Activated naive CD8-positive, alpha-beta T cell (primary cell): ENCODE data around the gene UPK2.

Experiments
- H3K27ac Mint-ChIP-seq: one replicate; pipeline ENCODE4 v1.8.0; 2021; ENCODE audit warnings: mixed read lengths
- H3K27me3 Mint-ChIP-seq: one replicate; pipeline ENCODE4 v1.8.0; 2021; ENCODE audit warnings: mixed read lengths
- H3K36me3 Mint-ChIP-seq: one replicate; pipeline ENCODE4 v1.8.0; 2021; ENCODE audit warnings: mixed read lengths
- H3K4me1 Mint-ChIP-seq: one replicate; pipeline ENCODE4 v1.8.0; 2021; ENCODE audit warnings: low read depth, mixed read lengths
- H3K4me3 Mint-ChIP-seq: one replicate; pipeline ENCODE4 v1.8.0; 2021; ENCODE audit warnings: mild to moderate bottlenecking, mixed read lengths
- H3K9me3 Mint-ChIP-seq: one replicate; pipeline ENCODE4 v1.8.0; 2021; ENCODE audit warnings: low read depth, mixed read lengths

UPK2 gene

GRCh38 chr11:118914987-118915386, 41.1 kb upstream of the UPK2 start:
- Mint-ChIP-seq H3K9me3 (no peaks in the 10 kb centered on the region), H3K27ac (peak overlapping the region; percentile 99), H3K27me3 (no peaks in the 10 kb centered on the region), H3K4me1 (peaks cover 83% of the 10 kb centered on the region), H3K4me3 (peak overlapping the region; percentile 78), H3K36me3 (no peaks in the 10 kb centered on the region)

DNA sequence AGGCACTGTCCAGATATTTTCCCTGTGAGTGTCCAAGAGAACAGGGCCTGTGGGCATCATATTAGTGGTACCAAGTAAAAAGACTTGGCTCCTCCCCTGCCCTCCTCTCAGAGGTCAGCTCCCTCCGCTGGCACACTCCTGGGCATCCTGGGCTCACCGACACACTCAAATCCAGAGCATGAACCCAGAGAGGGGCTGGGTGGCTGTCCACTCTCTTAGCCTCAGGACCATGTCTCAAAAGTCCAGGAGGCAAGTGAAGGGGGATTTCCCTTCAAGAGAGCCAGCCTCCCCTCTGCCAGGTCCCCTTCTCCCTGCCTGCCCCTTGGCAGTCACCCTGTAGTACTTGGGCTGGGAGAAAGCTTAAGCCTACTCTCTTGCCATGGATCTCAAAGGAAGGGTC, 40.7 kb upstream of the UPK2 start:
- Mint-ChIP-seq H3K27me3 (no peaks in the 10 kb centered on the region), H3K4me3 (peak overlapping the region; percentile 78), H3K9me3 (no peaks in the 10 kb centered on the region), H3K27ac (peak overlapping the region; percentile 99), H3K36me3 (no peaks in the 10 kb centered on the region), H3K4me1 (peaks cover 87% of the 10 kb centered on the region)

GRCh38 chr11:118915941-118916841, 39.9 kb upstream of the UPK2 start:
- Mint-ChIP-seq H3K36me3 (no peaks in the 10 kb centered on the region), H3K4me1 (peaks cover 93% of the 10 kb centered on the region), H3K27me3 (no peaks in the 10 kb centered on the region), H3K9me3 (no peaks in the 10 kb centered on the region), H3K27ac (peak overlapping the region; percentile 99), H3K4me3 (peak overlapping the region; percentile 93)

- Mint-ChIP-seq H3K27ac (peak overlapping the region; percentile 99), H3K4me1 (peaks cover 88% of the 10 kb centered on the region), H3K4me3 (peak overlapping the region; percentile 93), H3K36me3 (no peaks in the 10 kb centered on the region), H3K27me3 (no peaks in the 10 kb centered on the region), H3K9me3 (no peaks in the 10 kb centered on the region)
These were observed 39.2 kb upstream of the UPK2 start for GRCh38 chr11:118916842-118917388.

DNA sequence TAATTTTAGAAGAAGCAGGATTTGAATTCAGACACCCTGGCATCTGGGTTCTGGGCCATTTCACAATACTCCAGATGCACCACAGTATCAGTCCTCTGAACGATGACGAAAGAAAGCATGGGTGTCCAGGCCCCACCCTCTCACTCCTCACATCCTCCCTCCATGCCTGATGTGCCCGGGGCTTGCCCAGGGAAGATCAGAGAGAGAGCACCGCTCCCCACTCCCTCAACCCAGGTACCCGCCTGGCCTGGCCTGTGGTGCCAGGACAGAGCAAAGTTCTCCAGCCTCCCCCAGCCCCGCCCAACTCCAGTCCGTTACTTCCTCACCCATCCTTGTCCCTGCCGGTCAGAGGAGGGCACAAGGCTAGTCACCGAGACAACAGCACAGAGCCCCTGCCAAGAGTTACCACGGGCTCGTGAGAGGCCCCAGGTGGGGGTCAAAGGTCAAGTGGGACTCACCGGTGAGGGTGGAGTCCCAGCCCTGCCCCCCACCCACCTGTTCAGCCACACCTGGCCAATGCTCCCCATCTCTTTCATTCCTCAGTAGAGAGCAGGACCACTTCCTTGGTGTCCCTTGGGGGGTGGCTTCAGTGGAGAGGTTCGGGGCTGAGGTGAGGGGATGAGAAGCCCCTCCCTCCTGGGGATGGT, 38.5 kb upstream of the UPK2 start:
- Mint-ChIP-seq H3K4me3 (peak overlapping the region; percentile 93), H3K4me1 (peaks cover 81% of the 10 kb centered on the region), H3K9me3 (no peaks in the 10 kb centered on the region), H3K36me3 (no peaks in the 10 kb centered on the region), H3K27me3 (no peaks in the 10 kb centered on the region), H3K27ac (peak overlapping the region; percentile 99)

DNA sequence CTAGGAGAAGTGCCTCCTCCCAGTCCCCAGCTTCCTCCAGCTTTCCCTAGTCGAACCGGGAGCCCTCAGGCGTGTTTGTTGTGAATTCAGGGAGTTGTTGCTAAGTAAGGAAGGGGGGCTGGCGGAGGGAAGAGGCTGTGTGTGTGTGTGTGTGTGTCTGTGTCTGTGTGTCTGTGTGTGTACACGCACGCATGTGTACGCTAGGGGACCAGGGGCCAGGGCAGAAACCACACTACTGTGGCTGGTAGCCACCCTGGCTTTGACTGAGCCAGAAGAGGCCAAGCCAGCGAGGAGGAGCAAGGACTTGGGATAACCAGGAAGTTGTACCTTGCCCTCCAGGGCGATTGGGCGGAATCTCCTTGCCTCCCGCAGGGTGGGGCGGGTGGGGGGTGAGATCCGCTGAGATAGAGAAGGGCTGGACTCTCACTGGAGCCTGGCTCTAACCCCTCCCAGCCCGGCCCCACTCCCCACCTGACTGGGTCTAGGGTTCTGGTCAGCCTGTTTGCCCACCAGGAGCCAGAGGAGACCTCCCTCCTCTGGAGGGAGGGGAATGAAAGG, 37.9 kb upstream of the UPK2 start:
- Mint-ChIP-seq H3K4me1 (peaks cover 78% of the 10 kb centered on the region), H3K9me3 (no peaks in the 10 kb centered on the region), H3K4me3 (peak overlapping the region; percentile 93), H3K27ac (peak overlapping the region; percentile 99), H3K36me3 (no peaks in the 10 kb centered on the region), H3K27me3 (no peaks in the 10 kb centered on the region)

- no peaks in the 10 kb centered on the region for H3K36me3 Mint-ChIP-seq
- H3K27ac Mint-ChIP-seq, result peak overlapping the region; percentile 99
- H3K27me3 Mint-ChIP-seq, result no peaks in the 10 kb centered on the region
- H3K4me3 Mint-ChIP-seq, result peak overlapping the region; percentile 93
- peaks cover 80% of the 10 kb centered on the region for H3K4me1 Mint-ChIP-seq
- no peaks in the 10 kb centered on the region for H3K9me3 Mint-ChIP-seq
These were observed 37.3 kb upstream of the UPK2 start for GRCh38 chr11:118918686-118919280.

GRCh38 chr11:118921121-118921928, 34.8 kb upstream of the UPK2 start:
- Mint-ChIP-seq H3K36me3 (no peaks in the 10 kb centered on the region), H3K27ac (peak overlapping the region; percentile 91), H3K27me3 (no peaks in the 10 kb centered on the region), H3K4me3 (peak overlapping the region; percentile 86), H3K9me3 (no peaks in the 10 kb centered on the region), H3K4me1 (peaks cover 66% of the 10 kb centered on the region)

DNA sequence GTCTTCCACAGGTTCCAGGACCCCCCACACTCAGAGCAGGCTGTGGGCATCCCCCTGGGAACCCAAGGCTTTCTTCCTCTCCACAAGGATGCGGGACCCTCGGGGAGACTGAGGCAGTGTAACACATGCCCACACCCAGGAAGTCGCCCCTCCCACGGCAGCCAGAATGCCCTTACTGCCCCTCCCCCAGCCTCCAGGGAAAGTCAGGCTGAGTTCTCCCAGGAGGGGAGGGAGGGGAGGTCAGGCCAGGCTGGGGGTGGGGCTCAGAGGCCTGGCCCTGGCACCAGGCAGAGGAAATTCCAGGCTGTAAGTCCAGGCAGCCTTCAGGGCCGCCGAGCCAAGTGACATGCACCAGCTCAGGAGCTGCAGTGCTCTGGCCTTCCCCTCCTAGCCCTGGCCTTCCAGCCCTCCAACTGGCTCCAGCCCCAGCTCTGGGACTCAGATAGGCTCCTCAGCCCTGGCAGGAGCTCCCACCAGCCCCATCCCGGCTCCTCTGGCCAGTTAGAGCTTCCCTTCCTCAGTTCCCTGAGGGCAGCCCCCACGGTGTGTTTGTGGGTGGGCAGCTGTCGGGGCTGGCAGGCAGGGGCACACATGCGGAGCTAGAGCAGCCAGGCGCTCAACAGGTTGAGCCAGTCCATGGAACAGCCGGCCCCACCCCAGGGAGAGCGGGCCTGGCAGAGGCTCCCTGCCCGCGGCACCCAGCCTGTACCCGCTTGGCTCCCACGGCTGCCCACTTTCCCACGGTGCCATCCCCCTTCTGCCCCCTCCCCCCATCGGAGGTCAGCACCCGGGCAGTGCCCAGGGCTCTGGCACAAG, 34.0 kb upstream of the UPK2 start:
- Mint-ChIP-seq H3K27me3 (no peaks in the 10 kb centered on the region), H3K9me3 (no peaks in the 10 kb centered on the region), H3K36me3 (no peaks in the 10 kb centered on the region), H3K4me3 (peak overlapping the region; percentile 86), H3K4me1 (peaks cover 66% of the 10 kb centered on the region), H3K27ac (peak overlapping the region; percentile 91)

- Mint-ChIP-seq H3K4me3 (peak overlapping the region; percentile 86), H3K9me3 (no peaks in the 10 kb centered on the region), H3K27me3 (no peaks in the 10 kb centered on the region), H3K36me3 (no peaks in the 10 kb centered on the region), H3K4me1 (peaks cover 66% of the 10 kb centered on the region), H3K27ac (peak overlapping the region; percentile 92)
These were observed 33.1 kb upstream of the UPK2 start for GRCh38 chr11:118922745-118923627.

DNA sequence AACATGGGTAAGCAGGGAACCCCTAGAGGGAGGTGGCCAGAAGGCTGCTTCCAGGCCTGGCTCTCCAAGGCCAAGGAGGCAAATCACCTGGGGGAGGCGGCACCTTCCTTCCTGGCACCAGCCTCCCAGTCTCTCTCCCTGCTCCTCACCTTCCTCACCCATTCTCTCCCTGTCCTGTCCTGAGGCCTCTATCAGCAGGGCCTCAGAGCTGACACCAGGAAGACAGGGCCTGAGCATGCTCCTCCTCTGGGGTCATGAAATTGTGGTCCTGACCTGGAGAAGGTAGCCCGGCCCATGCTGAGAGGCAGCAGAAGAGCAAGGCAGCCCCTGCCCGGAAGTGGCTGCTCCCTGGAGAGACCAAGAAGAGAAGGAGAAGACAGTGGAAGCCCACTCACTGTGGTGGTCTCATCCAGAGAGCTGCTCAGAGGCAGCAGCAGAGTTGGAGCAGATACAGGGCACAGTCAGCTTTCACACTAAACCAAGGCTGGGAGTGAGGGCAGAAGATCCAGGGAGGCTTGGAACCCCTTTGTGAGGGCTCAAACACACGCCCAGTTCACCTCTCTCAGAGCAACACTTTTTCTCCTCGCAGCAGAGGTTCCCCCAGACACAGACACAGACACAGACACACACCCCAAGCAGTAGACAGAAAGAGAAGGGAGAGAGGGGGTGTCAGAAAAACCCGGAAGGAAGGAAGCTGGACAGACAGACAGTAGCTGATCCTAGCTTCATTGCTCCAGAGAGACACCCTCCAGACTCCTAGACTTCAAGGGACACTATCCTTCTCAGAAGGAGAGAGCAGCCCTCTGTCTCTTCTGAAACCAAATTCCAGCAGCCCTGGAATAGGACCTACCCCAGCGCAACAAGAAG, 32.1 kb upstream of the UPK2 start:
- H3K9me3 Mint-ChIP-seq, result no peaks in the 10 kb centered on the region
- H3K4me3 Mint-ChIP-seq, result peak overlapping the region; percentile 86
- H3K4me1 Mint-ChIP-seq, result peaks cover 64% of the 10 kb centered on the region
- H3K27me3 Mint-ChIP-seq, result no peaks in the 10 kb centered on the region
- H3K27ac Mint-ChIP-seq, result peak overlapping the region; percentile 92
- H3K36me3 Mint-ChIP-seq, result no peaks in the 10 kb centered on the region
